MM.1S (cell line): ENCODE results near the gene RIF1.

Experiments
- CTCF ChIP-seq: fragments of 300-600 bp; sonication (generic); IDR thresholded peaks from 2 replicates; pipeline ENCODE4 v1.5.1; 2016; ENCODE audit warnings: antibody characterized with exemption, low read length, mixed read lengths
- EZH2 ChIP-seq: fragments of 300-600 bp; sonication (generic); optimal IDR thresholded peaks from 2 replicates; pipeline ENCODE3; 2017; ENCODE audit warnings: low read depth, mild to moderate bottlenecking, antibody characterized with exemption, low read length, mixed read lengths
- EZH2phosphoT487 ChIP-seq: fragments of 300-600 bp; sonication (generic); IDR thresholded peaks from 2 replicates; pipeline ENCODE4 v1.6.1; 2018; ENCODE audit warnings: antibody characterized with exemption, low read length

- TF ChIP-seq CTCF (no peak), EZH2 (no peak), EZH2phosphoT487 (no peak)
Measured at GRCh38 chr2:151408788-151409600, 708 bp upstream of the RIF1 start.
